ENCODE measurements around the gene LRP6. TPM values are rescaled to one million over a fixed set of nuclear protein-coding genes. Genes with fewer than 3 reads are reported as not detected.

LRP6 gene
- total RNA-seq, 1 experiment from 2014 or later, result 28.1 TPM

GRCh38 chr12:12128670-12129069 lies 138.2 kb downstream of the LRP6 start:
- RAD21 ChIA-PET (ENCODE audit: low non-redundant PET in 1 of 2, low total read pairs in 2 of 2, uncharacterized antibody in 2 of 2, unreplicated experiment in 2 of 2), result no interaction called here

More at GRCh38 chr12:12128670-12129069, 138.2 kb downstream of the LRP6 start:
- TF ChIP-seq YY1 (IDR thresholded peaks at IDR 0.05; ENCODE audit: extremely low read depth, insufficient replicate concordance, low read depth, low read length) (no peak), REST (IDR thresholded peaks at IDR 0.05; ENCODE audit: low read depth) (no peak), SP1 (IDR thresholded peaks at IDR 0.05; ENCODE audit: low read depth) (no peak)
- Histone ChIP-seq H3K9ac (ENCODE audit: low read length) (no peak overlapping the region), H3K4me3 (replicated peaks in 1 of 2; ENCODE audit: low read depth in 1 of 2, low read length in 2 of 2) (no peak overlapping the region), H3K36me3 (ENCODE audit: control insufficient read depth in 1 of 2, insufficient read depth in 2 of 2, low read length in 2 of 2) (peaks cover 3 to 9% of the 10 kb centered on the region in 2 experiments; a peak in 3 of 4 replicates), H3K9me2 (ENCODE audit: insufficient read depth) (no peaks in the 10 kb centered on the region), H3K4me2 (ENCODE audit: low read length) (no peak overlapping the region), H3K27me3 (ENCODE audit: insufficient read depth, low read length) (no peaks in the 10 kb centered on the region), H3K27ac (ENCODE audit: low read depth, low read length) (no peak overlapping the region), H4K20me1 (ENCODE audit: insufficient read depth) (no peaks in the 10 kb centered on the region), H3K4me1 (ENCODE audit: control insufficient read depth in 1 of 2, insufficient read depth in 2 of 2, low read length in 2 of 2) (no peaks in the 10 kb centered on the region), H3K79me2 (ENCODE audit: insufficient read depth, low read length) (no peaks in the 10 kb centered on the region), H3K9me3 (ENCODE audit: control insufficient read depth in 1 of 2, insufficient read depth in 1 of 2, low read depth in 1 of 2, low read length in 2 of 2) (no peaks in the 10 kb centered on the region), H2AFZ (ENCODE audit: low read depth, low read length, poor library complexity, severe bottlenecking) (no peak overlapping the region)
- no TSS peak for BruUV-seq (replicated peaks)
- no peak for DNase-seq (ENCODE audit: low read depth, low spot score)
- no peak for ATAC-seq
- CTCF ChIA-PET, result no interaction called here
- POLR2A ChIA-PET, result no interaction called here
- intact Hi-C loops (cut with micrococcal nuclease), result no loop called here

Data from HCT116 (cell line).